MCF 10A (cell line): ENCODE data around the gene PLXNB2. TPM values are rescaled to one million over a fixed set of nuclear protein-coding genes. Genes with fewer than 3 reads are reported as not detected.

ENCODE experiments used
- BruUV-seq: library from RNA; stranded (reverse); fragments of 400-500 nt; replicated peaks from 2 replicates; lab custom pipeline; 2021; lab: Mats Ljungman, UMichigan
- CTCF ChIA-PET: fragments of 300-600 bp; sonication (Branson Sonifier 250); formaldehyde crosslinking; extraction: SDS; loops from one replicate; lab custom pipeline; 2021; ENCODE audit warnings: antibody characterized with exemption, inconsistent platforms; lab: Yijun Ruan, JAX
- POLR2A ChIA-PET: fragments of 300-600, 350-650 bp; sonication (Branson Sonifier 250); formaldehyde crosslinking; extraction: SDS; loops from one replicate; lab custom pipeline; 2020; ENCODE audit warnings: antibody characterized with exemption, inconsistent platforms; lab: Yijun Ruan, JAX
- DNase-seq: peaks from one replicate; pipeline ENCODE4 v3.0.0-alpha.2; 2018; ENCODE audit not compliant: unreplicated experiment
- H3K27ac Mint-ChIP-seq: one replicate; pipeline ENCODE4 v1.8.0; 2022; ENCODE audit warnings: mild to moderate bottlenecking, low read depth, mixed read lengths; ENCODE audit not compliant: unreplicated experiment
- H3K27me3 Mint-ChIP-seq: one replicate; pipeline ENCODE4 v1.8.0; 2022; ENCODE audit warnings: mixed read lengths; ENCODE audit not compliant: insufficient read depth, unreplicated experiment
- H3K36me3 Mint-ChIP-seq: one replicate; pipeline ENCODE4 v1.8.0; 2022; ENCODE audit warnings: mild to moderate bottlenecking, moderate library complexity, mixed read lengths; ENCODE audit not compliant: insufficient read depth, unreplicated experiment
- H3K4me1 Mint-ChIP-seq: one replicate; pipeline ENCODE4 v1.8.0; 2022; ENCODE audit warnings: mixed read lengths; ENCODE audit not compliant: insufficient read depth, unreplicated experiment
- H3K4me3 Mint-ChIP-seq: one replicate; pipeline ENCODE4 v1.8.0; 2022; ENCODE audit warnings: mild to moderate bottlenecking, moderate library complexity, mixed read lengths; ENCODE audit not compliant: unreplicated experiment
- H3K9me3 Mint-ChIP-seq: one replicate; pipeline ENCODE4 v1.8.0; 2022; ENCODE audit warnings: mixed read lengths; ENCODE audit not compliant: unreplicated experiment
- intact Hi-C: fragments of 100-400 bp; cut with micrococcal nuclease; formaldehyde crosslinking; loops from 2 replicates; pipeline ENCODE4 v1.14.1; 2022
- total RNA-seq: library from RNA; stranded (reverse); gene quantifications from 2 replicates; pipeline ENCODE4 v1.2.3, GENCODE V29; 2022
- TF ChIP-seq, protein P1 (sequence below): fragments of 200-600 bp; IDR thresholded peaks from one replicate; pipeline ENCODE4 v1.8.0; 2022; ENCODE audit warnings: antibody characterized with exemption, mild to moderate bottlenecking; ENCODE audit not compliant: unreplicated experiment

The PLXNB2 gene
- total RNA-seq, 1 experiment from 2014 or later, result 199 TPM

DNA sequence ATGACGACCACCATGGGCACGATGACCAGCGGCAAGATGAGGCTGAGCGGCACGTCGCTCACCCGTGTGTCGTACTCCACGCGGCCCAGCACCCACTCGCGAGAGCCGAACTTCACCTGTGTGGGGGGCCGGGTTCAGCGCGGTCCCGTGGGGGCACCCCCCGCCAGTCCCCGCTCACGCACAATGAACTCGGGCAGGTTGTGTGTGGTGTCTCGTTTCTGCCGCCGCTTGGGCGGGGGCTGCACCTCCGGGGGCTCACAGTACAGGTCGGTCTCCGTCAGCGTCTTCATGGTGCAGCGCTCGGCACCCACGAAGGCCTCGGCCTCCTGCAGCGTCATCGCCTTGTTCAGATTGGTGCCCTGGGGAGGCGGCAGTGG lies 26.1 kb downstream of the PLXNB2 start:
- no peaks in the 10 kb centered on the region for H3K9me3 Mint-ChIP-seq
- CTCF ChIA-PET, result interaction anchor here (1.1 to 1.7 kb wide), 2 partner anchors 9 to 60 kb away, joined by 3 to 5 read pairs; no protein-coding TSS in a partner anchor
- TF ChIP-seq, protein P1, sequence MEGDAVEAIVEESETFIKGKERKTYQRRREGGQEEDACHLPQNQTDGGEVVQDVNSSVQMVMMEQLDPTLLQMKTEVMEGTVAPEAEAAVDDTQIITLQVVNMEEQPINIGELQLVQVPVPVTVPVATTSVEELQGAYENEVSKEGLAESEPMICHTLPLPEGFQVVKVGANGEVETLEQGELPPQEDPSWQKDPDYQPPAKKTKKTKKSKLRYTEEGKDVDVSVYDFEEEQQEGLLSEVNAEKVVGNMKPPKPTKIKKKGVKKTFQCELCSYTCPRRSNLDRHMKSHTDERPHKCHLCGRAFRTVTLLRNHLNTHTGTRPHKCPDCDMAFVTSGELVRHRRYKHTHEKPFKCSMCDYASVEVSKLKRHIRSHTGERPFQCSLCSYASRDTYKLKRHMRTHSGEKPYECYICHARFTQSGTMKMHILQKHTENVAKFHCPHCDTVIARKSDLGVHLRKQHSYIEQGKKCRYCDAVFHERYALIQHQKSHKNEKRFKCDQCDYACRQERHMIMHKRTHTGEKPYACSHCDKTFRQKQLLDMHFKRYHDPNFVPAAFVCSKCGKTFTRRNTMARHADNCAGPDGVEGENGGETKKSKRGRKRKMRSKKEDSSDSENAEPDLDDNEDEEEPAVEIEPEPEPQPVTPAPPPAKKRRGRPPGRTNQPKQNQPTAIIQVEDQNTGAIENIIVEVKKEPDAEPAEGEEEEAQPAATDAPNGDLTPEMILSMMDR, result no peak
- H3K27ac Mint-ChIP-seq, result no peak overlapping the region
- no peaks in the 10 kb centered on the region for H3K27me3 Mint-ChIP-seq
- intact Hi-C loops, result no loop called here
- no peak overlapping the region for H3K4me3 Mint-ChIP-seq
- POLR2A ChIA-PET, result interaction anchor here (1.2 to 2.9 kb wide), 3 partner anchors 10 to 23 kb away, joined by 3 to 22 read pairs (median 4); no protein-coding TSS in a partner anchor
- peaks cover 86% of the 10 kb centered on the region for H3K36me3 Mint-ChIP-seq
- no peak for DNase-seq
- no TSS peak for BruUV-seq
- peaks cover 4% of the 10 kb centered on the region for H3K4me1 Mint-ChIP-seq

DNA sequence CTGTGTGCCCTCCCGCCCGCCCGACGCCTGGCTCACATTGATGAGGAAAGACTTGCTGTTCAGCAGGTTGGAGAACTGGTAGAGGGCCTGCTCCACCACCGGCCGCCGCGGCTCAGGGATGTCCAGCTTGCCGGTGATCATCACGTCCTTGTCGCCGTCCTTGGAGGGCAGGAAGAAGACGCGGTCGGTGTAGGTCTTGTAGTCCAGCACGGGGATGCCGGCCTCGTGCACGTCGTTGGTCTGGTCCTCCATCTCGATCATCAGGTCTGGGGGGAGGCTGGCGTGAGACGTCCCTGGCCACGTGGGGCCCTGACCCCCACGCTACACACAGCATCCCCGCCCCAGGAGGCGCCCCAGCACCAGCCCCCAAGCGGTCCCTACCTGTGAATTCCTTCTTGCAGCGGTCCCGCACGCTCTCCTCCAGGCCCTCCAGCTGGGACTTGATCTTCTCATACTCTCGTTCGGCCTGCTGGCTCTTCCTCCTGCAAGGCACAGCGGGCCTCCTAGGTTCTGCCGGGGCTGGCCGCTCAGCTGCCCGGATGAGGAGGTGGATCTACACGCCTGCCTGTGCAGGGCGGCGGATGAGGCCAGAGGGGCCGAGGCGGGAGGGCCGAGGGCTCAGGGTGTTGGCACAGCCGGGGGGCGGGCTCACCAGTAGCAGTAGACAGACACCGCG lies 26.6 kb downstream of the PLXNB2 start:
- Mint-ChIP-seq H3K4me1 (peaks cover 4% of the 10 kb centered on the region), H3K9me3 (no peaks in the 10 kb centered on the region), H3K27me3 (no peaks in the 10 kb centered on the region), H3K27ac (no peak overlapping the region), H3K4me3 (no peak overlapping the region), H3K36me3 (peaks cover 86% of the 10 kb centered on the region)
- ChIA-PET POLR2A (interaction anchor here (1.5 to 2.9 kb wide), 2 partner anchors 13 to 24 kb away, joined by 3 to 22 read pairs; no protein-coding TSS in a partner anchor), CTCF (interaction anchor here (1.1 to 1.7 kb wide), 2 partner anchors 9 to 61 kb away, joined by 3 to 5 read pairs; no protein-coding TSS in a partner anchor)
- TF ChIP-seq, protein P1, result no peak
- TSS peak; percentile 47 for BruUV-seq
- intact Hi-C loops, result no loop called here
- DNase-seq, result no peak

DNA sequence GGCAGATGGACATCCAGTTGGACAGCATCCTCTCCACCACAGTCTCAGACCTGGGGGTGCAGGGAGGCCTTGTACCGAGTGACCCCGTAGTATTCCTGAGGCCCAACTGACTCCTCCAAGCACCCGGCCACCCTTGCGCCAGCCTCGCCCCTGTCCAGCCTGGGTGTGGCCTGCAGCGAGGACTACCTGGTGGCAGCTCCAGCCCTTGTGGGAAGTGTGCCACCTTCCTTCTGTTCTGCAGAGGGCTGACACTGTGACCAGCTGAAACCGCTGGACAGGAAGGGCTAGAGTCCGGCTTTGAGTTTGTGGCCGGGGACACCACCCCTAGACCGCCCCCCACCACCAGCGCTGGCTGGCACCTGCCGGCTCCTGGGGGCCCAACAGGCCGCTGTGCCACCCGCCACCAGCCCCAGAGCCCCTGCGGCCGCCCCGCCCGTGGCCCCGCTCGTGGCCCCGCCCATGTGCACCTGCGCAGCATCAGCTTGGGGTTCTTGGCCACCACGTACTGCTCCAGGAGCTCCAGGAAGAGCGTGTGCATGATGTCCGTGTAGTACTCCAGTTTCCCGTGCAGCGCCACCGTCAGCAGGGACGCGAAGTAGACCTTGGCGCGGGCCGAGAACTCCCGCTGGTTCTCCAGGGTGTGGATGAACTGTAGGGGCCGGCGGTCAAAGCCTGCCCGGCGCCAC lies 27.3 kb downstream of the PLXNB2 start:
- DNase-seq, result no peak
- H3K4me1 Mint-ChIP-seq, result peaks cover 4% of the 10 kb centered on the region
- H3K27ac Mint-ChIP-seq, result no peak overlapping the region
- no TSS peak for BruUV-seq
- no peaks in the 10 kb centered on the region for H3K27me3 Mint-ChIP-seq
- intact Hi-C loops, result no loop called here
- H3K36me3 Mint-ChIP-seq, result peaks cover 87% of the 10 kb centered on the region
- ChIA-PET POLR2A (interaction anchor here (1.3 to 1.5 kb wide), 2 partner anchors 25 to 46 kb away, joined by 3 read pairs; partner anchors contain the start of gene DENND6B), CTCF (interaction anchor here (0.9 kb wide), 1 partner anchor 13 kb away, joined by 3 read pairs; no protein-coding TSS in a partner anchor)
- no peak overlapping the region for H3K4me3 Mint-ChIP-seq
- TF ChIP-seq, protein P1, result no peak
- no peaks in the 10 kb centered on the region for H3K9me3 Mint-ChIP-seq
